GM19463 (cell line): ENCODE results near the gene MINDY4.
A peak's percentile ranks its signal among the peaks of the same experiment; 100 is the strongest.

Source experiments
- ATAC-seq: cut with Tn5 transposase; IDR thresholded peaks from one replicate; pipeline ENCODE4 v1.9.1; 2021; ENCODE audit warnings: mild to moderate bottlenecking, moderate library complexity; ENCODE audit not compliant: unreplicated experiment

Gene MINDY4

GRCh38 chr7:30771174-30771879, at the start of gene MINDY4:
TSS of gene MINDY4 (plus strand) at chr7:30771417. CDS start at chr7:30771494, 77 bp downstream.
- ATAC-seq, result peak; percentile 92

- ATAC-seq, result no peak
These were observed 49.0 kb upstream of the MINDY4 start for GRCh38 chr7:30722187-30722586.

GRCh38 chr7:30722671-30723070, 48.5 kb upstream of the MINDY4 start:
- ATAC-seq, result no peak

- ATAC-seq, result no peak
These were observed 47.4 kb upstream of the MINDY4 start for GRCh38 chr7:30723776-30724175.

GRCh38 chr7:30726296-30727006, 44.8 kb upstream of the MINDY4 start:
- peak; percentile 12 for ATAC-seq

GRCh38 chr7:30727061-30727945, 43.9 kb upstream of the MINDY4 start:
- ATAC-seq, result peak; percentile 68

GRCh38 chr7:30728591-30729100, 42.6 kb upstream of the MINDY4 start:
- no peak for ATAC-seq

GRCh38 chr7:30729642-30730041, 41.6 kb upstream of the MINDY4 start:
- ATAC-seq, result no peak

GRCh38 chr7:30730097-30730496, 41.1 kb upstream of the MINDY4 start:
- ATAC-seq, result no peak

GRCh38 chr7:30730996-30731395, 40.2 kb upstream of the MINDY4 start:
- ATAC-seq, result no peak

- no peak for ATAC-seq
These were observed 39.6 kb upstream of the MINDY4 start for GRCh38 chr7:30731581-30731980.

GRCh38 chr7:30732606-30733005, 38.6 kb upstream of the MINDY4 start:
- ATAC-seq, result no peak

- ATAC-seq, result no peak
These were observed 38.0 kb upstream of the MINDY4 start for GRCh38 chr7:30733216-30733615.

- ATAC-seq, result no peak
These were observed 37.5 kb upstream of the MINDY4 start for GRCh38 chr7:30733691-30734090.

GRCh38 chr7:30734497-30734896, 36.7 kb upstream of the MINDY4 start:
- ATAC-seq, result no peak

- no peak for ATAC-seq
These were observed 35.6 kb upstream of the MINDY4 start for GRCh38 chr7:30735631-30736030.

- no peak for ATAC-seq
These were observed 34.9 kb upstream of the MINDY4 start for GRCh38 chr7:30736291-30736690.

- no peak for ATAC-seq
These were observed 32.9 kb upstream of the MINDY4 start for GRCh38 chr7:30738026-30738915.

- ATAC-seq, result no peak
These were observed 31.5 kb upstream of the MINDY4 start for GRCh38 chr7:30739691-30740090.
